ENCODE results near the gene MCFD2.

The MCFD2 gene

DNA sequence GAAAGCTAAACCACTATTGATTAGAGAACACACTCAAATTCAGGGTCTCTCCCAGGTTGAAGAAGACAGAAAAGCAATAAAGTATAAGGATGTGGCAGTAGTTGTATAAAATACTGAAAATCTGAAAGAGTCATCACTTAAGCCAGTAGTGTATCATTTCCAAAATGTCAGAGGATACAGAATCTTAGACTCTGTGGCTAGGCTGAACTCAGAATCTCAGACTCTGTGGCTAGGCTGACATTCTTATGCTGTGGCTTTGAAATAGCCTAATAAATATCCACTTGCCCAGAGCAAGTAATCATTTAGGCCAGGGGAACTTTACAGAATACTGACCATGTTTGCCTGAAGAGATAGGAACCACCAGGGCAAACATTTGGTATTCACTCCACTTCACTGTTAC, 13.1 kb downstream of the MCFD2 start:
- TF ChIP-seq GATA1 (IDR thresholded peaks at IDR 0.05; ENCODE audit: low read depth, low read length), result no peak
- DNase-seq, result no peak

DNA sequence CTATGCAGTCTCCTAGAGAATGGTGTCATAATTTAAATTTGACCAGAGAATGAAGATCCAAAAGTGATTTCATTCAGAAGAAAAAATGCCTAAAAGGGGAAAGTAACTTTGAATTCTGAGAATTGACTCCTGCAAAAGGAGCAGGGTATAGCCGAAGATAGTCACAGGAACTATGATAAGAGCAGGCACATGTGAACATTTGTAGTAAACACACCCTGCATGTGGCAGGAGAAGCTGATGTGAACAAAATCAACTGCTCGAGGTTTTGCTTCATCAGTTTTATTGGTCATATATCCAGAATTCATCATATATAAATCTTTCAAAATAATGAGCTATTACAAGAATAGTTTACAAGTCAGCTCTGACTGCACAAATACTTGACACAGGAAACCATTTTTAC, 14.0 kb downstream of the MCFD2 start:
- TF ChIP-seq POLR2A (IDR thresholded peaks at IDR 0.05; ENCODE audit: low read length) (no peak), GATA1 (IDR thresholded peaks at IDR 0.05; ENCODE audit: low read depth, low read length) (no peak)

DNA sequence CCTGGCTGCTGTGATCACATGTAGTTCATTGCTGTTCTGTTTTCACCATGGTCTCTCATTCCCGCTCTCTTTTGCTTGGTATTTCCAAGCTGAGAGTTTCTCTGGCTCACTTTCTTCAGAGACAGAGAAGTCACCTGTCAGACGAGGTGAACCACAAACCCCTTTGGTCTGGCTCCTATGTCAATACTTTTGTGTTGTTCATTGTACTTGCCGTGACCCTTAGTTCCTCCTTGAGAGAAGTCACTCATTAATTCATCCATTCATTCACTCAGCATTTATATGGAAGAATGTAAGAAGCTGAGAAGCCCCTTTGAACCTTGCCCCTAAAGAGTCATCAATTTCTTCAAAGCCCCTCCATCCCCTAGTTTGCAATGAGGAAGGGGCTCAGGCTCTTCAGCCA, 15.2 kb downstream of the MCFD2 start:
- TF ChIP-seq POLR2A (IDR thresholded peaks at IDR 0.05; ENCODE audit: low read length) (no peak), GATA1 (IDR thresholded peaks at IDR 0.05; ENCODE audit: low read depth, low read length) (no peak)
- no peak for DNase-seq

More for the DNA sequence above, 14.0 kb downstream of the MCFD2 start:
- DNase-seq, result no peak

DNA sequence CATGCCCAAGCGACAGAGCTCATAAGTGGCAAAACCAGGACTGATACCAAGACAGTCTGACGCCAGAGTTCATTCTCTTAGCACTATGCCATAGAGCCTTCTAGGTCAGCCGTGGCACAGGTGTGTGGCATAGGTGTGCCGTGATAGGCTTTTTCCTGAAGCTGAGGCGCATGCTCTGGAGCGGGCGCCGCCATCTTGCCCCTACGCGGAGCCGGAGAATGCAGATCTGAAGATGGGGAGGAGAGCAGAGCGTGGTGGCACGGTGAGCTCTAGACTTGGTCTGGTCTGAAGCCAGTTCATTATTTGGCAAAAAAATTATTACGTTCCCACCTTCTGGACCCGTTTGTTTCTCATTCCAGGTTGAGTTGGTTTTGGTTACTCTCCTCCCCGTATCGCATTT, 16.6 kb downstream of the MCFD2 start:
- TF ChIP-seq GATA1 (IDR thresholded peaks at IDR 0.05; ENCODE audit: low read depth, low read length), result no peak
- no peak for DNase-seq

DNA sequence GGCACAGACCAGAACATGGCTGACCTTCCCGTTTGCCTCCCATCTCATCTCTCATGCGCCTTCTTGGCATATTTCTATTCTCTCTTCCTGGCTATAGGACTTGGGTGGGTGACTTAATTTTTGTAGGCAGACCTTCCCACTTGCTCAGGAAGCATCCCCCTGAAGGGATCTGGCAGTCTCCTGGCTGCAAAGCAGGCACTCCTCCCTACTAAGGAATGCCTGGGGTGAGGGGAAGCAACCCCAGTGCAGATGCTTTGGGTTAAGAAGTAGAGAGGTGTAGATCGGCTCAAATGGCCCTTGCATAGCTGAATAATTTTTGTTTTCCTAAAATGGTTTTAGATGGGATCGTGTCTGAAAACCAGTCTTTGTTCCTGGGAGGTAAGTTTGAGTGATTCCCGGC, 17.6 kb downstream of the MCFD2 start:
- TF ChIP-seq GATA1 (IDR thresholded peaks at IDR 0.05; ENCODE audit: low read depth, low read length) (no peak), POLR2A (IDR thresholded peaks at IDR 0.05; ENCODE audit: low read length) (no peak)
- no peak for DNase-seq

DNA sequence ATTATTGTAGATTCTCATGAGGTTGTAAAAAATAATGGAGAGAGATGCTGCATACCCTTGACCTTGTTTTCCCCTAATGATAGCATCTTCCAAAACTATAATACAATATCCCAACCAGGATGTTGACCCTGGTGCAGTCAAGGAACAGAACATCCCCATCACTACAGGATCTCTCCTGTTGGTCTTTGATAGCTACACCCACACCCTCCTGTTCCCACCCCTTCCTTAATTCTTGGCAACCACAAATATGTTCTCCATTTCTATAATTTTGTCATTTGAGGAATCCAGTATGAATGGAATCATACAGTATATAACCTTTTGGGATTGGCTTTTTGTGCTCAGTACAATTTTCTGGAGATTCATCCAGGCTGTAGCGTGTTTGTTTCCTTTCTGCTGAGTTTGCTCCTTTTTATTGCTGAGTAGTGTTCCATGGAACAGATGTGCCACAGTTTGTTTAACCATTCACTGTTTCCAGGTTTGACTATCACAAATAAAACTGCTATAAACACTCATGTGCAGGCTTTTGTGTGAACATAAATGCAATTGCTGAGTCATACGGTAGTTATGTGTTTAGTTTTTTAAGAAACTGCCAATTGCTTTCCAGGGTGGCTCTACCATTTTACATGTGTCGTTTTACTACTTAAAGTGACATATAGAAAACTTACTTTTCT, 22.2 kb downstream of the MCFD2 start:
- TF ChIP-seq POLR2A (IDR thresholded peaks at IDR 0.05; ENCODE audit: low read length), result no peak
- no peak for TF ChIP-seq GATA1 (IDR thresholded peaks at IDR 0.05; ENCODE audit: low read depth, low read length)
- DNase-seq, result no peak

DNA sequence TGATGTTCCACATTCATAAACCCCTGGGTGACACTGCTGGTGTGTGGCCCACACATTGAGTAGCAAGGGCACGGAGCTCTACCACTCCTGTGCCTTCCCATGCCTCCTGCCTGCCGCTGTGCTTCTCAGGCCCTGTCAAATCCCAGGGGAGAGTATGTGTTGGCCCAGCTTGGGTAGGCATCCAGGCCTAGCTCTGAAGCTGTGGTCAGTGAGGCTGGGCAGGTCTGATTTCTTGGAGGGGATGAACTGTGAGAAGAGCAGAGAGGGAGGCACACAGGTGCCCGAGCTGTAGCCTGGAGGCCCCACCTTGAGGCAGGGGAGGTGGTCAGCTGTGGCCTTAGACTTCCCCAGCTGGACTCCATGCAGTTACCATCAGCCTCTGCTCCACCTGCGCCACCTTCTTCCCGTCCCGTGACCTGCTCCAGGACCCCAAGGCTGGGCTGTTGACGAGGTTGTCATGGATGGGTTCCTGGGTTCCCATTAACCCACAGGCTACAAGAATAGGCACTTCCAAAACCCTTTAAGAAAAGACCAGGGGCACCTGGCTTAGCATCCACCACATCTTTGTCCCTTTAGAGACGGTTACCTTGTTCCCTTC, 23.6 kb downstream of the MCFD2 start:
- TF ChIP-seq GATA1 (IDR thresholded peaks at IDR 0.05; ENCODE audit: low read depth, low read length) (no peak), POLR2A (IDR thresholded peaks at IDR 0.05; ENCODE audit: low read length) (no peak)
- no peak for DNase-seq

DNA sequence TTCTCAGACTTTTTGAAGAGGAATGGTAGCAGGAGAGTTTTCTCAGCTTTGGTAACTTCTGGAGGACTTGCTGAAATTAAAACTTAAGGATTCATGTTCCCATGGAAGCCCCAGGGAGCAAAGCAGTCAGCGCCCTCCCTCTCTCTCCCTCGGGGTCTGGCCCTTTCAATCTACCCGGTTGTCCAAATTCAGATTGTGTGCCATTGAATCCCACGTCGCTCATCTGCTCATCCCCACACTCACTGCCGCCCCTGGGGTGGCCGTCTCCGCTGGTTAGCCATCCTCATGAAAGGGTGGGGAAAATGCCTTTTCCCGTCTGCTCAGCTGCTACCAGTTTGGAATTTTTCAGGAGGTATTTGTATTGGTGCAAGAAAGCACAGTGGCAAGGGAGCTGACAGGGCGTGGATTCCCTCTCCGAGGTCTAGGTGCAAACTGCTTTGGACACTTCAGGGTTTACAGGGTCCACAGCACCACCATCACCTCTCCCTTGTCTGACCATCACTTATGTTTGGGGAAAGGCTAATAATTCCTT, 27.1 kb downstream of the MCFD2 start:
- no peak for TF ChIP-seq POLR2A (IDR thresholded peaks at IDR 0.05; ENCODE audit: low read length)
- TF ChIP-seq GATA1 (IDR thresholded peaks at IDR 0.05; ENCODE audit: low read depth, low read length), result no peak
- no peak for DNase-seq

DNA sequence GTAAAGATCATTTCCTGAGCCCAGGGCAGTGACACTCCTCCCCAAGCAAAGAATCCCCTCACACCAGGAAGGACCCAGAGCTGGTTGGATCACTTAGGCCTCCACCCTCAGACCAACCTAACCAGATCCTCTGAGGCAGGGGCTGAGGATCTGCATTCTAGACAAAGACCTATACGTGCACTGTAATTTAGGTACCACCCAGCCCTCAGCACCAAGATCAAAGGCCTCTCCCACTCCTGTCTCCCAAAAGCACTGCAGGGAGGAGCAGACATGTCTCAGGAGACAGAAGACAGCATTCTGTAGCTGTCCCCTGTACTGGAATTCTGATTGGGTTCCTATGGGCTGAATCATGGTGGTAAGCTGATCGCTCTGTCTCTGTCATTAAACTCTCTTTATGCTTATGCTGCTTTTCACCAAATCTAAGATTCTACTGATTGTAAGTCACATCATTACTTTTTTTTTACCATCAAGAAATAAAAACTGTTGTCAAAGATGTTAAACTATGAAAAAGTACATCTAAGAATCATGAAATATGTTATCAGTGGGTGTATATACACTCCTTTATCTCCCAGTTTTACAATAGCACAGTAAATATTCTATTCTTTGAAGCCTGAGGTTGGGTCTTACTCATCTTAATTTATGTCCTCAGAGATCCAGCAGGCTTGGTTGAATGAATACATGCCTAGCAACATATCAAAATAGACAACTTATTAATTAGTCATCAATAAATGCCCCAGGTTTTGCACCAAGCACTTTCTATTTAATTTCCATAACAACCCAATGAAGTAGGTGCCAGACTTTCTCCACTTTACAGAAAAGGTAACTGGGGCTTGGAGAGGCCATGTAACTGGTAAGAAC, 28.3 kb downstream of the MCFD2 start:
- no peak for TF ChIP-seq POLR2A (IDR thresholded peaks at IDR 0.05; ENCODE audit: low read length)
- no peak for TF ChIP-seq GATA1 (IDR thresholded peaks at IDR 0.05; ENCODE audit: low read depth, low read length)
- no peak for DNase-seq

DNA sequence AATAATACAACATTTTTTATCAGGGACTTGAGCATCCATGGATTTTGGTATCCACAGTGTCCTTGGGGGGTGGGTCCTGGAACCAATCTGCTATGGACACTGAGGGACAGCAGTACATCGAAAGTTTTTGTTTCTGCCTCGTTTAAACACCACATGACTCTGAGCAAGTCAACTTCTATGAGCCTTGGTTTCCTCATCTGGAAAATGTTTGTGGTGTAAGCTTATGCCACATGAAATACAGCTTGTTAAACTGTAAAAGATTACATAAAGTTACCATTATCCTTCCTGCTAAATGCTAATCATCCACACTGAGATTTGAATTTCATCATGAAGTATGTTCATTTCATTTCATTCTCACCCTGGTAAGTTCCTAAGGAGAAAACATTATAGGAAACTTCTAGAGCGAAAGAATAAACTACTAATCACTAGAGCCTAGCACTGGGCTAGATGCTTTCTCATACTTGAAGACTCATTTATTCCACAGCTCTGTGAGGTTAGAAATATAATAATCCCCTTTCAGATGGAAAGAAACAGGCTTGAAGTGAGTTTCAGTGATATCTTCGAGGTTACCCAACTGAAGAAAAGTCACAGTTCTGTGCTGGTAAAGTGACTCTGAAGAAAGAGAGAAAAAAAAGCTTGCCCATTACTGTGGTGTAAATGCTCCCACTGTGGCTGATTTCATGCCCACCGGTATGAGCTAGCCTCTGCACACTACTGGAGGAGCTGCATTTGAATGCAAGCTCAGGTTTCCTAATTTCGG, 29.2 kb downstream of the MCFD2 start:
- no peak for DNase-seq

DNA sequence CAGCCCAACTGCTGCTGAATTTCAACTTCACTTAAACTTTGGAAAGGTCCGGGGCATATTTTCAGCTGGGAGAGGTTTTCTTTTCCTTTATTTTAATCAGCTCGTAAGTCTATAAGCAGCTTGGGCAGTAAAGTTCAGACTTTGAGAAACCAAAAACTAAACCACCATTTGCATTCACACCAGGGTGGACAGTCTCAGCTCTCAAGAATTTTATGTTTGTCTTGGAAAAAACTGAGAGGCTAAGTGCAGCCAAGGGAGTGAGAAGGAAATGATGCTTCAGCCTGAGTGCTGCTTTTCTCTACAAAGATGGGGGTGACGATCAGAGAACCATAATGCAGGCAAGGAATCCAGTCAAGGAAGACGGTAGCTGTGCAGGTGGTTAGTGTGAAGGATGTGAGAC, 30.2 kb downstream of the MCFD2 start:
- TF ChIP-seq POLR2A (IDR thresholded peaks at IDR 0.05; ENCODE audit: low read length) (no peak), GATA1 (IDR thresholded peaks at IDR 0.05; ENCODE audit: low read depth, low read length) (no peak)
- no peak for DNase-seq

More for the DNA sequence above, 29.2 kb downstream of the MCFD2 start:
- no peak for TF ChIP-seq GATA1 (IDR thresholded peaks at IDR 0.05; ENCODE audit: low read depth, low read length)
- TF ChIP-seq POLR2A (IDR thresholded peaks at IDR 0.05; ENCODE audit: low read length), result no peak

DNA sequence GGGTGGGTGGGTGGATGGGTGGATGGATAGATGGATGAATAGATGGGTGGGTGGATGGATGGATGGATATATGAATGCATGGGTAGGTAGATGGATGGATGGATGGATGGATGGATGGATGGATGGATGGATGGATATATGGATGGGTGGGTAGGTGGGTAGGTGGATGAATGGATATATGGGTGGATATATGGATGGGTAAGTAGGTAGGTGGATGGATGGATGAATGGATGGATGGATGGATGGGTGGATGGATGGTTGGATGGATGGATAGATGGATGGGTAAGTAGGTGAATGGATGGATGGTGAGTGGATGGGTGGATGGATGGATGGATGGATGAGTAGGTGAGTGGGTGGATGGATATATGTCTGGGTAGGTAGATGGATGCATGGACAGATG, 36.1 kb downstream of the MCFD2 start:
- no peak for DNase-seq
- TF ChIP-seq POLR2A (IDR thresholded peaks at IDR 0.05; ENCODE audit: low read length) (no peak), GATA1 (IDR thresholded peaks at IDR 0.05; ENCODE audit: low read depth, low read length) (no peak)

DNA sequence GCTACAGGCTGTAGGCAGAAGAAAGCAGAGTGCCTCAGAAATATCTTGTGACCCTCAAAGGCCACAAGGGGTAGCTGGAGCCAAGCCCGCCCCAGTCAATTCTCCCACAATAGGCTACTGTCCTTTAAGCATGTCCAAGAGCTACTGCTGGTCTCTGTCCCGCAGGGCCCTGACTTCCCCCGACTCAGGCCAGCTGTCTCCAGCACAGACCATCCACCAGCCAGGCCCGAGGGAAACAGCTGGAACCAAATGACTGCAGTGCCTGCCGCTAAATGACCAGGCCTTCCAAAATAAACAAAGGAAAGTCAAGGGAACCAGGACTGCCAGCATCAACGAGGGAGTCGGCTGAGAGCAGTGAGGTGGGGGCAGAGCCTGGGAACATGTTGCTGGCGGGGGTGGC, 36.7 kb downstream of the MCFD2 start:
- no peak for TF ChIP-seq POLR2A (IDR thresholded peaks at IDR 0.05; ENCODE audit: low read length)
- TF ChIP-seq GATA1 (IDR thresholded peaks at IDR 0.05; ENCODE audit: low read depth, low read length), result no peak
- DNase-seq, result no peak
